ENCODE data around the gene CYP20A1.

DNA sequence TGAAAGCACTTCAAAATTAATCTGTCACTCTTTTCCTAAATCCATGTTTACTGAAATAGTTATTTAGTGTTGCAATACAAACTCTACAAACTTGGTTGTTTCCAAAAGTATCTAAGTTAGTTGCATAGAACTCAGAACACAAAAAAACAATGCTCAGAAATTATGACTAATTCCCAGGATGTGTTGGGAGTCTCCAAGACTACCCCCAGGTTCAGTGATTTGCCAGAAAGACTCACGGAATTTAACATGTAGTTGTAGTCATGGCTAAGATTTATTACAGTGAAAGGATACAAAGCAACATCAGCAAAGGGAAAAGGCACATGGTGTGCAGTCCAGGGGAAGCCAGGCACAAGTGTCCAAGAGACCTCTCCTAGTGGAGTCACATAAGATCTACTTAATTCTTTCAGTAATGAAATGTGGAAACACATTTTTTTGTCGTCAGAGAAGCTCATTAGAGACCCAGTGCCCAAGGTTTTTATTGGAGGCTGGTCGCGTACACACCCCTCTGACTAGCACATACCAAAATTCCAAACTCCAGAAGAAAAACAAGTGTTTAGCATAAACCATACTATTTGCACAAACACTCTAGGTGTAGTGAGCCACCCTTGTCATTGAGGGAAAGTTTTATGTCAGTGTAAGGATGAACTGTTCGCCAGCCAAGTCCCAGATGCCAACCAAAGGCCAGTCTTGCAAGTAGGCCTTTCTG is 43.3 kb upstream of the CYP20A1 start:
- TF ChIP-seq POLR2A (IDR thresholded peaks at IDR 0.05; ENCODE audit: low read length) (no peak), GATA1 (IDR thresholded peaks at IDR 0.05; ENCODE audit: low read depth, low read length) (no peak)

Data from erythroblast (primary cell).